Measurements from ENCODE around the gene HYAL1.

DNA sequence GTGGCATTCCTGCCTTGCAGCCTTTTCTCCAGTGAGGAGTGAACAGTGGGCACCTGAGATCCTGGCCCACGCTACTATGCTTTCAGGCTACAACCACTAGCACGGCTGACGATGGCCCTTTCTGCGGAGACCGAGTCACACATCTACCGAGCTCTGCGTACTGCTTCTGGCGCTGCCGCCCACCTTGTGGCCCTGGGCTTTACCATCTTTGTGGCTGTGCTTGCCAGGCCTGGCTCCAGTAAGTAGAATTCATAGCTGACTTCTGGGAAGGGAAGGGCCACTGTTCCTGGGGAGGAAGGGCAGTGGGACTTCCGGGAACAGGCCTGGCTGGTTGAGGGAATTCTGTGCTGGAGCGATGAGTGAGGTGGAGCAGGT lies 47.9 kb upstream of the HYAL1 start:
- TF ChIP-seq, protein P1, sequence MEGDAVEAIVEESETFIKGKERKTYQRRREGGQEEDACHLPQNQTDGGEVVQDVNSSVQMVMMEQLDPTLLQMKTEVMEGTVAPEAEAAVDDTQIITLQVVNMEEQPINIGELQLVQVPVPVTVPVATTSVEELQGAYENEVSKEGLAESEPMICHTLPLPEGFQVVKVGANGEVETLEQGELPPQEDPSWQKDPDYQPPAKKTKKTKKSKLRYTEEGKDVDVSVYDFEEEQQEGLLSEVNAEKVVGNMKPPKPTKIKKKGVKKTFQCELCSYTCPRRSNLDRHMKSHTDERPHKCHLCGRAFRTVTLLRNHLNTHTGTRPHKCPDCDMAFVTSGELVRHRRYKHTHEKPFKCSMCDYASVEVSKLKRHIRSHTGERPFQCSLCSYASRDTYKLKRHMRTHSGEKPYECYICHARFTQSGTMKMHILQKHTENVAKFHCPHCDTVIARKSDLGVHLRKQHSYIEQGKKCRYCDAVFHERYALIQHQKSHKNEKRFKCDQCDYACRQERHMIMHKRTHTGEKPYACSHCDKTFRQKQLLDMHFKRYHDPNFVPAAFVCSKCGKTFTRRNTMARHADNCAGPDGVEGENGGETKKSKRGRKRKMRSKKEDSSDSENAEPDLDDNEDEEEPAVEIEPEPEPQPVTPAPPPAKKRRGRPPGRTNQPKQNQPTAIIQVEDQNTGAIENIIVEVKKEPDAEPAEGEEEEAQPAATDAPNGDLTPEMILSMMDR (conservative IDR thresholded peaks at IDR 0.05; ENCODE audit: low read depth, low read length), result no peak
- TF ChIP-seq EZH2 (IDR thresholded peaks at IDR 0.05; ENCODE audit: borderline replicate concordance, low read depth, low read length, poor library complexity, severe bottlenecking), result no peak

Data from A673 (cell line).